ENCODE data around the gene ACSF3. TPM values are rescaled to one million over a fixed set of nuclear protein-coding genes. Genes with fewer than 3 reads are reported as not detected.

Gene ACSF3
- total RNA-seq, 4 donors from 2014 or later = 94.6 to 120 (median 108) TPM

- no peak for TF ChIP-seq POLR2A (IDR thresholded peaks at IDR 0.05)
- no peak for TF ChIP-seq CTCF (IDR thresholded peaks at IDR 0.05)
- Histone ChIP-seq H3K27ac (peak overlapping the region; percentile 41 to 84 (median 74)), H3K36me3 (peaks cover 0 to 84% (median 0%) of the 10 kb centered on the region in 3 donors), H3K4me3 (peak overlapping the region in 3 of 4 donors; percentile 17 to 30 (median 17)), H3K27me3 (no peaks in the 10 kb centered on the region), H3K9me3 (no peaks in the 10 kb centered on the region), H3K4me1 (peaks cover 0 to 17% (median 10%) of the 10 kb centered on the region in 4 donors)
- DNase-seq = peak; percentile 41 to 49 (median 47)
Measured at GRCh38 chr16:89114159-89114981, 20.7 kb downstream of the ACSF3 start.

- DNase-seq = peak; percentile 57 to 98 (median 97)
- Histone ChIP-seq H3K36me3 (peaks cover 0 to 90% (median 0%) of the 10 kb centered on the region in 3 donors), H3K4me1 (peaks cover 0 to 17% (median 10%) of the 10 kb centered on the region in 4 donors), H3K27ac (peak overlapping the region; percentile 41 to 84 (median 74)), H3K4me3 (peak overlapping the region in 3 of 4 donors; percentile 17 to 30 (median 17)), H3K9me3 (no peaks in the 10 kb centered on the region), H3K27me3 (no peaks in the 10 kb centered on the region)
- TF ChIP-seq CTCF (IDR thresholded peaks at IDR 0.05) (no peak), POLR2A (IDR thresholded peaks at IDR 0.05) (no peak)
Measured at GRCh38 chr16:89115216-89115861, 21.7 kb downstream of the ACSF3 start.

- Histone ChIP-seq H3K4me3 (no peak overlapping the region), H3K9me3 (no peaks in the 10 kb centered on the region), H3K27me3 (no peaks in the 10 kb centered on the region), H3K27ac (peak overlapping the region in 2 of 4 donors; percentile 53 to 84), H3K4me1 (peaks cover 0 to 17% (median 10%) of the 10 kb centered on the region in 4 donors), H3K36me3 (peaks cover 0 to 92% (median 0%) of the 10 kb centered on the region in 3 donors)
- no peak for TF ChIP-seq CTCF (IDR thresholded peaks at IDR 0.05)
- TF ChIP-seq POLR2A (IDR thresholded peaks at IDR 0.05) = no peak
- DNase-seq = peak in 2 of 3 donors; percentile 44 to 46
Measured at GRCh38 chr16:89116341-89117226, 22.9 kb downstream of the ACSF3 start.

GRCh38 chr16:89117227-89117974 lies 23.7 kb downstream of the ACSF3 start:
- Histone ChIP-seq H3K27me3 (no peaks in the 10 kb centered on the region), H3K4me3 (no peak overlapping the region), H3K4me1 (peaks cover 0 to 20% (median 10%) of the 10 kb centered on the region in 4 donors), H3K36me3 (peaks cover 0 to 92% (median 0%) of the 10 kb centered on the region in 3 donors), H3K27ac (no peak overlapping the region), H3K9me3 (no peaks in the 10 kb centered on the region)
- TF ChIP-seq CTCF (IDR thresholded peaks at IDR 0.05) = no peak
- no peak for TF ChIP-seq POLR2A (IDR thresholded peaks at IDR 0.05)
- DNase-seq = peak in 2 of 3 donors; percentile 41 to 42
